HepG2 (cell line): ENCODE results near the gene NRSN2. TPM values are rescaled to one million over a fixed set of nuclear protein-coding genes. Genes with fewer than 3 reads are reported as not detected.

Experiments
- ARNTL ChIP-seq: sonication (generic); formaldehyde crosslinking; IDR thresholded peaks from 2 replicates; pipeline ENCODE4 v1.4.0; 2020; ENCODE audit warnings: mild to moderate bottlenecking, missing genetic modification reagents
- ERF ChIP-seq: IDR thresholded peaks from 2 replicates; pipeline ENCODE4 v1.6.1; 2018; ENCODE audit warnings: missing biosample characterization, missing genetic modification reagents
- FOXP1 ChIP-seq, 2 experiments: fragments of 450-650 bp in 1 of 2; IDR thresholded peaks; 2 replicates each; pipeline ENCODE4 v1.6.1; 2017 to 2018; ENCODE audit warnings: antibody characterized with exemption in 1 of 2
- IRX3 ChIP-seq: sonication (generic); formaldehyde crosslinking; IDR thresholded peaks from 2 replicates; pipeline ENCODE4 v1.8.1; 2023; ENCODE audit warnings: mild to moderate bottlenecking, low read depth, missing genetic modification reagents, borderline replicate concordance
- MAF1 ChIP-seq: sonication (generic); formaldehyde crosslinking; IDR thresholded peaks from 2 replicates; pipeline ENCODE4 v1.5.0; 2020; ENCODE audit warnings: missing genetic modification reagents, borderline replicate concordance
- MTF1 ChIP-seq: sonication (generic); formaldehyde crosslinking; IDR thresholded peaks from 2 replicates; pipeline ENCODE4 v1.5.0; 2020; ENCODE audit warnings: missing genetic modification reagents
- NRL ChIP-seq: sonication (generic); formaldehyde crosslinking; IDR thresholded peaks from 2 replicates; pipeline ENCODE4 v1.5.0; 2020; ENCODE audit warnings: missing genetic modification reagents, mild to moderate bottlenecking, moderate library complexity, borderline replicate concordance
- SPEN ChIP-seq: sonication (generic); formaldehyde crosslinking; IDR thresholded peaks from 2 replicates; pipeline ENCODE4 v1.5.1; 2020; ENCODE audit warnings: low read depth, mild to moderate bottlenecking, missing genetic modification reagents
- ZBTB20 ChIP-seq: sonication (generic); formaldehyde crosslinking; IDR thresholded peaks from 2 replicates; pipeline ENCODE4 v1.8.1; 2023; ENCODE audit warnings: missing genetic modification reagents, low read depth, mild to moderate bottlenecking, borderline replicate concordance
- ZNF124 ChIP-seq: sonication (generic); formaldehyde crosslinking; IDR thresholded peaks from 2 replicates; pipeline ENCODE4 v1.4.0; 2020; ENCODE audit warnings: missing genetic modification reagents
- ZNF138 ChIP-seq: sonication (generic); formaldehyde crosslinking; IDR thresholded peaks from 2 replicates; pipeline ENCODE4 v1.5.0; 2020; ENCODE audit warnings: mild to moderate bottlenecking, low read depth, missing genetic modification reagents
- ZNF235 ChIP-seq: sonication (generic); formaldehyde crosslinking; IDR thresholded peaks from 2 replicates; pipeline ENCODE4 v1.8.1; 2023; ENCODE audit warnings: mild to moderate bottlenecking, missing genetic modification reagents, borderline replicate concordance
- ZNF367 ChIP-seq: sonication (generic); formaldehyde crosslinking; IDR thresholded peaks from 2 replicates; pipeline ENCODE4 v1.4.0; 2020; ENCODE audit warnings: missing genetic modification reagents, borderline replicate concordance
- ZNF383 ChIP-seq: sonication (generic); formaldehyde crosslinking; IDR thresholded peaks from 2 replicates; pipeline ENCODE4 v1.4.0; 2020; ENCODE audit warnings: missing genetic modification reagents, mild to moderate bottlenecking, borderline replicate concordance
- ZNF660 ChIP-seq: sonication (generic); formaldehyde crosslinking; IDR thresholded peaks from 2 replicates; pipeline ENCODE4 v1.5.1; 2020; ENCODE audit warnings: mild to moderate bottlenecking, low read depth, missing genetic modification reagents, borderline replicate concordance
- ZNF766 ChIP-seq: sonication (generic); formaldehyde crosslinking; IDR thresholded peaks from 2 replicates; pipeline ENCODE4 v1.5.0; 2020; ENCODE audit warnings: missing genetic modification reagents, borderline replicate concordance
- polyA plus RNA-seq, 8 experiments: library from polyadenylated mRNA; depleted of rRNA in 3 of 8; stranded (reverse) in 7 of 8; unstranded in 1 of 8; fragments of >200 nt; fragmentation: Illumina TruSeq in 4 of 8; extraction: Trizol in 4 of 8; gene quantifications; 2 replicates each; pipeline versions ENCODE4 v1.2.1 to v1.2.3, GENCODE V29; 2011 to 2016; ENCODE audit warnings: low read depth in 4 of 8, missing spikeins in 1 of 8, mixed read lengths in 1 of 8; ENCODE audit not compliant: insufficient read depth in 1 of 8
- total RNA-seq, 5 experiments: library from RNA; depleted of rRNA; stranded (reverse); fragments of >200 nt; fragmentation: Illumina TruSeq; extraction: Trizol; gene quantifications; 2 replicates each; pipeline ENCODE4 v1.2.3, GENCODE V29; 2016; ENCODE audit warnings: low read depth in 1 of 5
- TF ChIP-seq, protein P1 (sequence below): sonication (generic); formaldehyde crosslinking; IDR thresholded peaks from 2 replicates; pipeline ENCODE4 v1.4.0; 2020; ENCODE audit warnings: missing genetic modification reagents; ENCODE audit errors: not compliant biosample characterization
- TF ChIP-seq, protein P2 (sequence below): sonication (generic); formaldehyde crosslinking; IDR thresholded peaks from 2 replicates; pipeline ENCODE4 v1.4.0; 2020; ENCODE audit warnings: missing genetic modification reagents, mild to moderate bottlenecking, borderline replicate concordance
- TF ChIP-seq, protein P3 (sequence below): IDR thresholded peaks from 2 replicates; pipeline ENCODE4 v1.6.1; 2016; ENCODE audit warnings: missing biosample characterization, missing genetic modification reagents, low read depth
- TF ChIP-seq, protein P4 (sequence below): sonication (generic); formaldehyde crosslinking; conservative IDR thresholded peaks from 2 replicates; pipeline ENCODE4 v1.8.0; 2022; ENCODE audit warnings: missing genetic modification reagents
- TF ChIP-seq, protein P5 (sequence below): sonication (generic); formaldehyde crosslinking; IDR thresholded peaks from 2 replicates; pipeline ENCODE4 v1.5.1; 2020; ENCODE audit warnings: missing genetic modification reagents, mild to moderate bottlenecking, borderline replicate concordance

Gene NRSN2
- total and polyA plus RNA-seq, 2 of the 13 experiments (the other 11 are each of a cell fraction or from before 2014, with no cell fraction given) = 32.3 to 49.4 TPM

DNA sequence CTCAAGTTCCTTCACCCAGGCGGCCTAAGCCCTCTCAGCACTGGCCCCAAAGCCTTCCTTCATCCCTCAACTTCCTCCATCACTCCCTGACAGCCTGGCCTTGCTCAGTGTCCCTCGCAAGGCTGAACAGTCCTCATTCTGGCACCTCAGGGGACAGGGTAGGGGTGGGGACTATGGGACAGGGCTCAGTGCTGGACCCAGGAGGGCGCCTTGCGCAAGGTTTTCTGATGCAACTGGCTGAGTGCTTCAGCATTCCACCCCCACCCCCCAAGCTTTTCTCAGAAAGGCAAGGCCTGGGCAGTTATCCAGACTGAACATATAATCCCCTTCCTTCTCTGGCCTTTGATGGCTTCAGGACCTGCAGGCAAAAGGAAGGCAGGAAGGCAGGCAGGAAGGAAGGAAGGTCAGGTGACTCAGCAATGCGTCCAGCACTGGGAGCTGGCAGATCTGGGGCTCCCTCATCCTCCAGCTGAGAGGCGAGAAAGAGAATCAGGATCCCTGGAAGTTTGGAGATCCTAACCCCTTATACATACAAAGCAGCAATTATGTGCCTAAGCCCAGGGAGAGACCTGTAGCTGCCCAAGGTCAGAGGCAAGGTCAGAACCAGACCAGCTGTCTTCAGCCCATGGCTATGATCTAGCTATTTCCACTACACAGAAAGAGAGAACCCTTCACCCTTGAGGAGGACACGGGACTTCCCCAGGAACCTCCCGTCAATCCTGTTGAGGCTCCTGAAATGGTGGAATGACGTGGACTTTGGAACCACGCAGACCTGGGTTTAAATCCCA is 25.0 kb downstream of the NRSN2 start (continued):
- peak; percentile 85 for TF ChIP-seq ARNTL (CRISPR knock-in tag)
- no peak for TF ChIP-seq FOXP1 (IDR thresholded peaks at IDR 0.05)
- peak; percentile 68 for TF ChIP-seq FOXP1 (CRISPR knock-in tag; IDR thresholded peaks at IDR 0.05)
- TF ChIP-seq NRL (CRISPR knock-in tag) = peak; percentile 54; the same call in 1 of the 2 replicates
- TF ChIP-seq, protein P1, sequence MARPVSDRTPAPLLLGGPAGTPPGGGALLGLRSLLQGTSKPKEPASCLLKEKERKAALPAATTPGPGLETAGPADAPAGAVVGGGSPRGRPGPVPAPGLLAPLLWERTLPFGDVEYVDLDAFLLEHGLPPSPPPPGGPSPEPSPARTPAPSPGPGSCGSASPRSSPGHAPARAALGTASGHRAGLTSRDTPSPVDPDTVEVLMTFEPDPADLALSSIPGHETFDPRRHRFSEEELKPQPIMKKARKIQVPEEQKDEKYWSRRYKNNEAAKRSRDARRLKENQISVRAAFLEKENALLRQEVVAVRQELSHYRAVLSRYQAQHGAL (CRISPR knock-in tag) = no peak
- TF ChIP-seq ERF (CRISPR knock-in tag) = peak; percentile 99
- no peak; the same call in none of the 2 replicates for TF ChIP-seq IRX3
- TF ChIP-seq ZNF383 (CRISPR knock-in tag) = peak; percentile 85
- peak; percentile 35; the same call in 1 of the 2 replicates for TF ChIP-seq ZNF235 (CRISPR knock-in tag)
- TF ChIP-seq, protein P2, sequence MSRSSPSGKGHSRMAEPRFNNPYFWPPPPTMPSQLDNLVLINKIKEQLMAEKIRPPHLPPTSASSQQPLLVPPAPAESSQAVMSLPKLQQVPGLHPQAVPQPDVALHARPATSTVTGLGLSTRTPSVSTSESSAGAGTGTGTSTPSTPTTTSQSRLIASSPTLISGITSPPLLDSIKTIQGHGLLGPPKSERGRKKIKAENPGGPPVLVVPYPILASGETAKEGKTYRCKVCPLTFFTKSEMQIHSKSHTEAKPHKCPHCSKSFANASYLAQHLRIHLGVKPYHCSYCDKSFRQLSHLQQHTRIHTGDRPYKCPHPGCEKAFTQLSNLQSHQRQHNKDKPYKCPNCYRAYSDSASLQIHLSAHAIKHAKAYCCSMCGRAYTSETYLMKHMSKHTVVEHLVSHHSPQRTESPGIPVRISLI = peak; percentile 91
- peak; percentile 99 for TF ChIP-seq ZNF124 (CRISPR knock-in tag)
- TF ChIP-seq, protein P3, sequence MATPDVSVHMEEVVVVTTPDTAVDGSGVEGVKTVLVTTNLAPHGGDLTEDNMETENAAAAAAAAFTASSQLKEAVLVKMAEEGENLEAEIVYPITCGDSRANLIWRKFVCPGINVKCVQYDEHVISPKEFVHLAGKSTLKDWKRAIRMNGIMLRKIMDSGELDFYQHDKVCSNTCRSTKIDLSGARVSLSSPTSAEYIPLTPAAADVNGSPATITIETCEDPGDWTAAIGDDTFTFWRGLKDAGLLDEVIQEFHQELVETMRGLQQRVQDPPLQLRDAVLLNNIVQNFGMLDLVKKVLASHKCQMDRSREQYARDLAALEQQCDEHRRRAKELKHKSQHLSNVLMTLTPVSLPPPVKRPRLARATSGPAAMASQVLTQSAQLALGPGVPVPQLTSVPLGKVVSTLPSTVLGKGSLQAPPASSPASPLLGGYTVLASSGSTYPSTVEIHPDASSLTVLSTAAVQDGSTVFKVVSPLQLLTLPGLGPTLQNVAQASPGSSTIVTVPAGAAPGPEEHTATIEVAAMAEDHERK (CRISPR knock-in tag) = 0 out of 2 replicates have a peak, but pooled peaks have one; percentile 32
- TF ChIP-seq ZNF138 (CRISPR knock-in tag) = peak; percentile 95
- TF ChIP-seq ZBTB20 = peak; percentile 75
- TF ChIP-seq, protein P4, sequence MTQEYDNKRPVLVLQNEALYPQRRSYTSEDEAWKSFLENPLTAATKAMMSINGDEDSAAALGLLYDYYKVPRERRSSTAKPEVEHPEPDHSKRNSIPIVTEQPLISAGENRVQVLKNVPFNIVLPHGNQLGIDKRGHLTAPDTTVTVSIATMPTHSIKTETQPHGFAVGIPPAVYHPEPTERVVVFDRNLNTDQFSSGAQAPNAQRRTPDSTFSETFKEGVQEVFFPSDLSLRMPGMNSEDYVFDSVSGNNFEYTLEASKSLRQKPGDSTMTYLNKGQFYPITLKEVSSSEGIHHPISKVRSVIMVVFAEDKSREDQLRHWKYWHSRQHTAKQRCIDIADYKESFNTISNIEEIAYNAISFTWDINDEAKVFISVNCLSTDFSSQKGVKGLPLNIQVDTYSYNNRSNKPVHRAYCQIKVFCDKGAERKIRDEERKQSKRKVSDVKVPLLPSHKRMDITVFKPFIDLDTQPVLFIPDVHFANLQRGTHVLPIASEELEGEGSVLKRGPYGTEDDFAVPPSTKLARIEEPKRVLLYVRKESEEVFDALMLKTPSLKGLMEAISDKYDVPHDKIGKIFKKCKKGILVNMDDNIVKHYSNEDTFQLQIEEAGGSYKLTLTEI (CRISPR knock-in tag) = no peak
- TF ChIP-seq MTF1 (CRISPR knock-in tag) = no peak
- no peak for TF ChIP-seq ZNF660 (CRISPR knock-in tag)
- TF ChIP-seq, protein P5, sequence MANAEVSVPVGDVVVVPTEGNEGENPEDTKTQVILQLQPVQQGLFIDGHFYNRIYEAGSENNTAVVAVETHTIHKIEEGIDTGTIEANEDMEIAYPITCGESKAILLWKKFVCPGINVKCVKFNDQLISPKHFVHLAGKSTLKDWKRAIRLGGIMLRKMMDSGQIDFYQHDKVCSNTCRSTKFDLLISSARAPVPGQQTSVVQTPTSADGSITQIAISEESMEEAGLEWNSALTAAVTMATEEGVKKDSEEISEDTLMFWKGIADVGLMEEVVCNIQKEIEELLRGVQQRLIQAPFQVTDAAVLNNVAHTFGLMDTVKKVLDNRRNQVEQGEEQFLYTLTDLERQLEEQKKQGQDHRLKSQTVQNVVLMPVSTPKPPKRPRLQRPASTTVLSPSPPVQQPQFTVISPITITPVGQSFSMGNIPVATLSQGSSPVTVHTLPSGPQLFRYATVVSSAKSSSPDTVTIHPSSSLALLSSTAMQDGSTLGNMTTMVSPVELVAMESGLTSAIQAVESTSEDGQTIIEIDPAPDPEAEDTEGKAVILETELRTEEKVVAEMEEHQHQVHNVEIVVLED = peak; percentile 73; the same call in 1 of the 2 replicates
- peak; percentile 76; the same call in 1 of the 2 replicates for TF ChIP-seq SPEN (CRISPR knock-in tag)
- TF ChIP-seq ZNF367 (CRISPR knock-in tag) = no peak
- TF ChIP-seq ZNF766 (CRISPR knock-in tag) = no peak
- TF ChIP-seq MAF1 (CRISPR knock-in tag) = 0 out of 2 replicates have a peak, but pooled peaks have one; percentile 48
